Astrocyte (in vitro differentiated cells and primary cell): ENCODE results near the gene NUP62. TPM values are rescaled to one million over a fixed set of nuclear protein-coding genes. Genes with fewer than 3 reads are reported as not detected.

Experiments used
- DNase-seq: peaks from one replicate; pipeline ENCODE4 v3.0.0-alpha.2; 2010; ENCODE audit warnings: low read depth
- FAIRE-seq: peaks from 2 replicates; lab custom pipeline; 2011; peaks lifted over from hg19 to GRCh38; lab: Jason Lieb, UNC
- H2AFZ ChIP-seq: 2 replicates; pipeline ENCODE4 v1.6.0; 2012; ENCODE audit warnings: low read depth, low read length, inconsistent platforms
- H3K27ac ChIP-seq: 2 replicates; pipeline ENCODE4 v1.5.1; 2011; ENCODE audit warnings: low read depth, low read length, inconsistent platforms
- H3K27me3 ChIP-seq: 2 replicates; pipeline ENCODE4 v1.6.0; 2011; ENCODE audit warnings: low read length, inconsistent platforms; ENCODE audit not compliant: insufficient read depth
- H3K36me3 ChIP-seq: 2 replicates; pipeline ENCODE4 v1.5.1; 2011; ENCODE audit warnings: low read length, inconsistent platforms; ENCODE audit not compliant: insufficient read depth
- H3K4me1 ChIP-seq: 2 replicates; pipeline ENCODE4 v1.5.1; 2011; ENCODE audit warnings: low read length, inconsistent platforms; ENCODE audit not compliant: insufficient read depth
- H3K4me2 ChIP-seq: 2 replicates; pipeline ENCODE4 v1.6.0; 2012; ENCODE audit warnings: low read length, inconsistent platforms
- H3K4me3 ChIP-seq: 2 replicates; pipeline ENCODE4 v1.5.1; 2011; ENCODE audit warnings: low read depth, mild to moderate bottlenecking, low read length, inconsistent platforms; ENCODE audit not compliant: insufficient read depth
- H3K79me2 ChIP-seq: 2 replicates; pipeline ENCODE4 v1.6.0; 2012; ENCODE audit warnings: mild to moderate bottlenecking, low read length, inconsistent platforms; ENCODE audit not compliant: insufficient read depth
- H3K9ac ChIP-seq: 2 replicates; pipeline ENCODE4 v1.6.0; 2012; ENCODE audit warnings: mild to moderate bottlenecking, low read length, inconsistent platforms
- H3K9me3 ChIP-seq: 2 replicates; pipeline ENCODE4 v1.5.1; 2012; ENCODE audit warnings: low read depth, mild to moderate bottlenecking, low read length, inconsistent platforms; ENCODE audit not compliant: insufficient read depth
- H4K20me1 ChIP-seq: 2 replicates; pipeline ENCODE4 v1.6.0; 2012; ENCODE audit warnings: low read length, inconsistent platforms; ENCODE audit not compliant: insufficient read depth
- H3K27ac Mint-ChIP-seq: one replicate; pipeline ENCODE4 v1.8.0; 2021; ENCODE audit warnings: mild to moderate bottlenecking, mixed read lengths; ENCODE audit not compliant: unreplicated experiment
- H3K27me3 Mint-ChIP-seq: one replicate; pipeline ENCODE4 v1.8.0; 2021; ENCODE audit warnings: low read depth, mixed read lengths; ENCODE audit not compliant: unreplicated experiment
- H3K36me3 Mint-ChIP-seq: one replicate; pipeline ENCODE4 v1.8.0; 2021; ENCODE audit warnings: low read depth, mixed read lengths; ENCODE audit not compliant: unreplicated experiment
- H3K4me1 Mint-ChIP-seq: one replicate; pipeline ENCODE4 v1.8.0; 2021; ENCODE audit warnings: low read depth, mixed read lengths; ENCODE audit not compliant: unreplicated experiment
- H3K4me3 Mint-ChIP-seq: one replicate; pipeline ENCODE4 v1.8.0; 2021; ENCODE audit warnings: mild to moderate bottlenecking, moderate library complexity, mixed read lengths; ENCODE audit not compliant: unreplicated experiment
- H3K9me3 Mint-ChIP-seq: one replicate; pipeline ENCODE4 v1.8.0; 2021; ENCODE audit warnings: mild to moderate bottlenecking, mixed read lengths; ENCODE audit not compliant: unreplicated experiment
- EZH2 ChIP-seq: IDR thresholded peaks from 2 replicates; pipeline ENCODE4 v1.6.1; 2012; ENCODE audit warnings: mild to moderate bottlenecking, low read length, inconsistent platforms; ENCODE audit not compliant: insufficient read depth
- microRNA-seq: library from miRNA; unstranded; fragments of <30 nt; microRNA quantifications from one replicate; pipeline ENCODE4 v1.2.0, GENCODE V29; 2020
- total RNA-seq: library from RNA; stranded (reverse); gene quantifications from 2 replicates; pipeline ENCODE4 v1.2.1, GENCODE V29; 2021
- TF ChIP-seq, protein P1 (sequence below): IDR thresholded peaks from 2 replicates; pipeline ENCODE4 v1.5.1; 2011; ENCODE audit warnings: low read depth, mild to moderate bottlenecking, inconsistent platforms, low read length, moderate library complexity; ENCODE audit not compliant: insufficient read depth

Gene NUP62
- total RNA-seq, 1 donor from 2014 or later: 49.5 TPM

DNA sequence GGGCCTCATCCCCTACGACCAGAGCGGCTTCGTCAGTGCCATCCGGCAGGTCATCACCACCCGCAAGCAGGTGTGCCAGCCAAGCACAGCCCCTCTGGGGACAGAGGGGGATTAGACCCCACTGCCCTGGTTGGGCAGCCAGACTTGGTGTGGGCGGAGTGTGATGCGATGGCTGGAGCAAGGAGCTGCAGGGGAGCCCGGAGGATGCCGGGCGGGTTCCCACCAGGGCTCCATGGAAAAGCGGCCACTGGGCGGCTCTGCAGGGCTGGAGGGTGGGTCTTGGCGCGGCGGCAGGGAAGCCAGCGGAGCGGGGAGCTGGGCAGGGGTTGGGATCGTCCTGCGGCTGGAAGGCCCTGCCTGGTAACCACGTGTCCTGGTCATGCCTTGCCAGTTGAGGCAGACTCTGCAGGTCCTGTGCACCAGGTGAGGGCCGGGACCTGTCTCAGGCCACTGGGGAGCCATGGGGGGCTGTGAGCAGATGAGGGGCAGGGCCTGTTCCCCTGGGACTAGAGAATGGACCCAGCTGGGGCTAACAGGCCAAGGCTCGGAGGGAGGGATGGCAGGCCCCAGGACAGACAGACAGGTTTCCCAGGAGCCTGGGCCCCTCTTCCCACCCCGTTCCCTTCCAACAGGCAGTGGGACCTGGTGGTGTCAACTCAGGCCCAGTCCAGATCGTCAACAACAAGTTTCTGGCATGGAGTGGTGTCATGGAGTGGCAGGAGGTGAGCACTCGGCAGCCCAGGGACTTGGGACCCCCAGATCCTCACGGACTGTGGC is 72.1 kb downstream of the NUP62 start:
- Mint-ChIP-seq H3K4me1 (peaks cover 18% of the 10 kb centered on the region), H3K27ac (no peak overlapping the region), H3K9me3 (peaks cover under 1% of the 10 kb centered on the region), H3K36me3 (peaks cover 5% of the 10 kb centered on the region), H3K27me3 (no peaks in the 10 kb centered on the region), H3K4me3 (no peak overlapping the region)
- Histone ChIP-seq H3K36me3 (no peaks in the 10 kb centered on the region), H3K4me2 (no peak overlapping the region), H2AFZ (no peak overlapping the region), H3K27ac (no peak overlapping the region), H3K79me2 (peaks cover 48% of the 10 kb centered on the region), H3K4me1 (peaks cover 43% of the 10 kb centered on the region), H3K4me3 (no peak overlapping the region), H3K27me3 (no peaks in the 10 kb centered on the region), H3K9ac (no peak overlapping the region), H4K20me1 (peaks cover 80% of the 10 kb centered on the region), H3K9me3 (no peaks in the 10 kb centered on the region)
- FAIRE-seq: no peak
- TF ChIP-seq EZH2: no peak
- TF ChIP-seq, protein P1, sequence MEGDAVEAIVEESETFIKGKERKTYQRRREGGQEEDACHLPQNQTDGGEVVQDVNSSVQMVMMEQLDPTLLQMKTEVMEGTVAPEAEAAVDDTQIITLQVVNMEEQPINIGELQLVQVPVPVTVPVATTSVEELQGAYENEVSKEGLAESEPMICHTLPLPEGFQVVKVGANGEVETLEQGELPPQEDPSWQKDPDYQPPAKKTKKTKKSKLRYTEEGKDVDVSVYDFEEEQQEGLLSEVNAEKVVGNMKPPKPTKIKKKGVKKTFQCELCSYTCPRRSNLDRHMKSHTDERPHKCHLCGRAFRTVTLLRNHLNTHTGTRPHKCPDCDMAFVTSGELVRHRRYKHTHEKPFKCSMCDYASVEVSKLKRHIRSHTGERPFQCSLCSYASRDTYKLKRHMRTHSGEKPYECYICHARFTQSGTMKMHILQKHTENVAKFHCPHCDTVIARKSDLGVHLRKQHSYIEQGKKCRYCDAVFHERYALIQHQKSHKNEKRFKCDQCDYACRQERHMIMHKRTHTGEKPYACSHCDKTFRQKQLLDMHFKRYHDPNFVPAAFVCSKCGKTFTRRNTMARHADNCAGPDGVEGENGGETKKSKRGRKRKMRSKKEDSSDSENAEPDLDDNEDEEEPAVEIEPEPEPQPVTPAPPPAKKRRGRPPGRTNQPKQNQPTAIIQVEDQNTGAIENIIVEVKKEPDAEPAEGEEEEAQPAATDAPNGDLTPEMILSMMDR: no peak
- no peak for DNase-seq

Small RNA genes within 50 kb of the gene (microRNA-seq; reads per million reads assigned to microRNA genes)
- 6.3 reads per million, percentile 26 among the genes with 10 or more reads in this experiment for gene MIR4750

Other genes starting within 250 kb of the NUP62 start
- gene ADM5, start 239.9 kb downstream of the NUP62 start, total RNA-seq: 0.65 and 1.6 TPM in 2 replicates
- gene CPT1C, start 238.4 kb downstream of the NUP62 start, total RNA-seq: 33.3 and 33.6 TPM in 2 replicates
- not detected in 2 replicates for gene TSKS, start 166.2 kb downstream of the NUP62 start, total RNA-seq
- 163 and 168 TPM in 2 replicates for gene AP2A1, start 162.5 kb downstream of the NUP62 start, total RNA-seq
- gene FUZ, start 116.2 kb downstream of the NUP62 start, total RNA-seq: 8.9 and 9.8 TPM in 2 replicates
- 61.3 and 72.2 TPM in 2 replicates for gene MED25, start 111.2 kb downstream of the NUP62 start, total RNA-seq
- gene PTOV1, start 78.3 kb downstream of the NUP62 start, total RNA-seq: 162 and 172 TPM in 2 replicates
- gene PNKP, start 61.9 kb downstream of the NUP62 start, total RNA-seq: 49.1 and 54.8 TPM in 2 replicates
- gene AKT1S1, start 52.1 kb downstream of the NUP62 start, total RNA-seq: 104 and 116 TPM in 2 replicates
- gene TBC1D17, start 51.8 kb downstream of the NUP62 start, total RNA-seq: 29.1 and 32.2 TPM in 2 replicates
- gene IL4I1, start 32.6 kb downstream of the NUP62 start, total RNA-seq: 0.27 and 0.50 TPM in 2 replicates
- gene ATF5, start 299 bp downstream of the NUP62 start, total RNA-seq: 30.8 and 35.5 TPM in 2 replicates
- not detected in 2 replicates for gene SIGLEC11, start 31.7 kb upstream of the NUP62 start, total RNA-seq
- gene VRK3, start 95.9 kb upstream of the NUP62 start, total RNA-seq: 32.6 and 33.0 TPM in 2 replicates
- 9.7 and 10.2 TPM in 2 replicates for gene ZNF473, start 96.5 kb upstream of the NUP62 start, total RNA-seq
- gene IZUMO2, start 233.8 kb upstream of the NUP62 start, total RNA-seq: not detected in 2 replicates